Measurements from ENCODE around the gene ZDHHC14.

ZDHHC14 gene

DNA sequence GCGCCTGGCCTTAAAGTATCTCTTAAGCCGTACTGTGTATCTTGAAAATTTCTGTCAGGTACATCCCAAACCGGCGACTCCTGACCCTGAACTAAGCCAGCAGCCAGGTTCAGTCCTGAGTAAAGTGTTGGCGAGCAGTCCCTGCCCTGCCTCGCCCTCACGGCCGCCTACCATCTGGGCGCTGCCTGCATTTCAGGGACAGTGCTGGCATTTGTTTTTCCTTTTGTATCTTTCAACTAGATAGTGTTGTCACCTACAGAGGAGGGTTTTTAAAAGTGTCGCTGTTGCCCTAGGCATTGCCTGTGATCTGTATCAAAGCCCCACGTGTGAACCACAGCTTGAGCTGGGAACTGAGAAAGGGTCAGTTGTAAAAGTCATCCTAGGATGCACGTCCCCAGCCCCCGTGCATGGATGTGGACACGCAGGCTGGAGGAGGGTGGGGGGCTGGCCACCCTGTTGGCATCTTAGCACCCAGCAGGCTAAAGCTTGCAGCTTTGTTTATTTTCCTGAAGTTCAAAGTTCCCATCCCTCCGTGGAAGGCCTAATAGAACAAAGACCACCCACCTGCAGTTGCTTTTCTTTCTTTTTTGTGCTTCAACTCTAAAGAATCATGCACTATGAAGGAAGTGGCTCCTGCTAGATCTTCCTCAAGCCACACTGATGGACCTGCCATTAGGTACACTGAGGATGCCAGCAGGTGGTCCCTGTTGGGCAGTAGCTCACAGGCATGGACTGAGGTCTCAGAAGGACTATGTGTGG, 136.8 kb downstream of the ZDHHC14 start:
- no peak for DNase-seq
- H3K27ac ChIP-seq, result no peak overlapping the region
- no peaks in the 10 kb centered on the region for H3K27me3 ChIP-seq (replicated peaks)
- no peak overlapping the region for H3K4me3 ChIP-seq (ENCODE audit: low read depth, low read length)
- TF ChIP-seq, protein P1, sequence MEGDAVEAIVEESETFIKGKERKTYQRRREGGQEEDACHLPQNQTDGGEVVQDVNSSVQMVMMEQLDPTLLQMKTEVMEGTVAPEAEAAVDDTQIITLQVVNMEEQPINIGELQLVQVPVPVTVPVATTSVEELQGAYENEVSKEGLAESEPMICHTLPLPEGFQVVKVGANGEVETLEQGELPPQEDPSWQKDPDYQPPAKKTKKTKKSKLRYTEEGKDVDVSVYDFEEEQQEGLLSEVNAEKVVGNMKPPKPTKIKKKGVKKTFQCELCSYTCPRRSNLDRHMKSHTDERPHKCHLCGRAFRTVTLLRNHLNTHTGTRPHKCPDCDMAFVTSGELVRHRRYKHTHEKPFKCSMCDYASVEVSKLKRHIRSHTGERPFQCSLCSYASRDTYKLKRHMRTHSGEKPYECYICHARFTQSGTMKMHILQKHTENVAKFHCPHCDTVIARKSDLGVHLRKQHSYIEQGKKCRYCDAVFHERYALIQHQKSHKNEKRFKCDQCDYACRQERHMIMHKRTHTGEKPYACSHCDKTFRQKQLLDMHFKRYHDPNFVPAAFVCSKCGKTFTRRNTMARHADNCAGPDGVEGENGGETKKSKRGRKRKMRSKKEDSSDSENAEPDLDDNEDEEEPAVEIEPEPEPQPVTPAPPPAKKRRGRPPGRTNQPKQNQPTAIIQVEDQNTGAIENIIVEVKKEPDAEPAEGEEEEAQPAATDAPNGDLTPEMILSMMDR (IDR thresholded peaks at IDR 0.05; ENCODE audit: low read depth, low read length, missing control alignments), result no peak
- no peaks in the 10 kb centered on the region for H3K36me3 ChIP-seq (replicated peaks)
- in situ Hi-C loops (cut with HindIII; ENCODE audit: low pct_ligation_motif_present, low sequenced_read_pairs), result no loop called here

DNA sequence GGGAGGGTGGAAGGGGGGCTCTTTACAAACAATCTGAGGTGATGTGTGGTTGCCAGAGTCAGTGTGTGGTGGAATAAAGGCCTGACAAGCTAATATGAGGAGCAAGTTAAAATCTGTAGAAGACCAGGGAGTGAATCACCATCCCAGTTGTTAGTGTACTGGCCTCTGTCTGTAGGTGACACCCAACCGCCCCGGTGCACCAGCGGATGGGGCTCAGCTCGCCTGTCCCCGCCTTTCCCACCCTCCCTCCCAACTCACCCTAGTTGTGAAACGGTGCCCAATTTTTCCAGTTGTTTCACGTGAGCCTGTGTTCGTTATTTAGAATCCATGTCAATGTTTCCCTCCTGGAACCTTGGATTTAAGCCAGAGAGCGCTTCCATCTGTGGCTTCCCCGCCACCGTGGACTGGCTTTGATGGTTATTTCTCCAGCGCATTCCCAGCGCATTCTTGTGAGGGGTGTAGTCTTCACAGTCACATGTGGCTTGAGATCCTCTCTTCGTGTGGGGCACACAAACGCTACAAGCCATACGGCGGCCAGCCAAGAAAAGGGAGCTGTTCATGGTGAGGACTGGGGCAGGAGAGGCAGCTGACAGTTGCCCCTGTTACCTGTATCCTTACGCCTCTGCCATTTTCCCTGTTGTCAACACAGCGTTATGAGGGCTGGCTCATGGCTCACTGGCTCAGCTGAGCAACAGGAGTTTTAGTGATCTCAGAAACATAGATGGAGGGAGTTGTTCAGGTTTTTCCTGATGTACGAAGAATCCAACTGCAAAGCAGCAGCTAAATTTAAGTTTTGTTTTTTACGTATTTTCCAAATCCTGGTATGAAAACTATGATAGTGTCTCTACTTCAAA, 137.6 kb downstream of the ZDHHC14 start:
- H3K27ac ChIP-seq, result no peak overlapping the region
- H3K4me3 ChIP-seq (ENCODE audit: low read depth, low read length), result no peak overlapping the region
- TF ChIP-seq, protein P1 (IDR thresholded peaks at IDR 0.05; ENCODE audit: low read depth, low read length, missing control alignments), result no peak

DNA sequence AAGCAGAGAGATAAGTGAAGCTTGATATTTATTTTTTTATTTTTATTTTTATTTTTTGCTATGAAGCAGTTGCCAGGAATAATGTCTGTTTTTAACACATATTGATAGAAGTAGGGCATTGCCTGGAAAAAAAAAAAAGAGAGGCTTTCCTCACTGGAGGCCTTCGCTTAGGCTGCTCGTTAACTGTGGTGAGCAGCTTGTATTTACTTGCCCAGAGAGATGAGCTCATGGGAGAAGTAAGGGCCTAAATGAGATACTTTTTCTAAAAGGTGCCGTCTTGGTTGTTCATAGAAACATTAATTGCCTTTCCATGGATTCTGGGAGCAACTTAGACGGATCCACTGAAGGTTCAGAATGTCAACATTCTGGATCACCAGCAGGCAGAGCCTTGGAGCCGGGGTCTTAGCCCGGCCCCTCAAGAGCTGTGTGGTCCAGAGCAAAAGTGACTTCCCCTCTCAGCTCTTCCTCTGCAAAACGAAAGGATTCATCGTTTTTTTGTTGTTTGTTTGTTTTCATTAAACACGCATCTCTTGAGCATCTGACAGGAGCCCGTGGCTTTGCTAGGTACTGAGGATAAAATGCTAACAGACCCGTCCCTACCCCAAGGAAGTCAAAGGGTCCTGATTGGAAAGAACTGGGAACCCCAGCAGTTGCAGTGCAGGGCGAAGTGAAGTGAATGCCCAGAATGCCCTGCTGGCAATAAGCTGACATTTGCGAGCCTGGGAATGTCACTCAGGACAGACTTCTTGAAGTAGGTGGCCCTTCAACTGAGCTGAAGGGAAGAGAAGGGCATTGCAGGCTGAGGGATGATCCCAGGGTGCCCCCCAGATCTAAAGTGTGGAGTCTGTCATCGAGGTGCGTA, 138.5 kb downstream of the ZDHHC14 start:
- DNase-seq, result no peak
- no peak overlapping the region for H3K4me3 ChIP-seq (ENCODE audit: low read depth, low read length)
- in situ Hi-C loops (cut with HindIII; ENCODE audit: low pct_ligation_motif_present, low sequenced_read_pairs), result no loop called here
- no peak overlapping the region for H3K27ac ChIP-seq
- TF ChIP-seq, protein P1 (IDR thresholded peaks at IDR 0.05; ENCODE audit: low read depth, low read length, missing control alignments), result no peak
- no peaks in the 10 kb centered on the region for H3K27me3 ChIP-seq (replicated peaks)
- H3K36me3 ChIP-seq (replicated peaks), result no peaks in the 10 kb centered on the region

More for the DNA sequence above, 137.6 kb downstream of the ZDHHC14 start:
- DNase-seq, result no peak
- in situ Hi-C loops (cut with HindIII; ENCODE audit: low pct_ligation_motif_present, low sequenced_read_pairs), result no loop called here
- Histone ChIP-seq H3K36me3 (replicated peaks) (no peaks in the 10 kb centered on the region), H3K27me3 (replicated peaks) (no peaks in the 10 kb centered on the region)

DNA sequence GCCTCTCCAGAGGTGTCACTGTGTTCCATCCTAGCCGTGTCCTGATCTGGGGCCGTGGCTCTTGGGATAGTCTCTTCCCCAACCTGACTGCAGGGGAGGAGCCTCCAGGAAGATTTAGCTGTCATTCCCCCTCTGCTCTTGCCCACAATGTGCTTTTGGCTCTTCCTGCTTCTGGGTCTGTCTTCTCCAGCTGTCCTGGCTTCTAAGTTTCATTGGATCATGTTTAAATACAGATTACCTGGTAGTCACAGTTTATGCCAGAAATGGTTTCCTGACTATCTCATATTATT, 139.1 kb downstream of the ZDHHC14 start:
- Histone ChIP-seq H3K27ac (no peak overlapping the region), H3K4me3 (ENCODE audit: low read depth, low read length) (no peak overlapping the region), H3K36me3 (replicated peaks) (no peaks in the 10 kb centered on the region), H3K27me3 (replicated peaks) (no peaks in the 10 kb centered on the region)
- DNase-seq, result no peak
- TF ChIP-seq, protein P1 (IDR thresholded peaks at IDR 0.05; ENCODE audit: low read depth, low read length, missing control alignments), result no peak
- in situ Hi-C loops (cut with HindIII; ENCODE audit: low pct_ligation_motif_present, low sequenced_read_pairs), result no loop called here

DNA sequence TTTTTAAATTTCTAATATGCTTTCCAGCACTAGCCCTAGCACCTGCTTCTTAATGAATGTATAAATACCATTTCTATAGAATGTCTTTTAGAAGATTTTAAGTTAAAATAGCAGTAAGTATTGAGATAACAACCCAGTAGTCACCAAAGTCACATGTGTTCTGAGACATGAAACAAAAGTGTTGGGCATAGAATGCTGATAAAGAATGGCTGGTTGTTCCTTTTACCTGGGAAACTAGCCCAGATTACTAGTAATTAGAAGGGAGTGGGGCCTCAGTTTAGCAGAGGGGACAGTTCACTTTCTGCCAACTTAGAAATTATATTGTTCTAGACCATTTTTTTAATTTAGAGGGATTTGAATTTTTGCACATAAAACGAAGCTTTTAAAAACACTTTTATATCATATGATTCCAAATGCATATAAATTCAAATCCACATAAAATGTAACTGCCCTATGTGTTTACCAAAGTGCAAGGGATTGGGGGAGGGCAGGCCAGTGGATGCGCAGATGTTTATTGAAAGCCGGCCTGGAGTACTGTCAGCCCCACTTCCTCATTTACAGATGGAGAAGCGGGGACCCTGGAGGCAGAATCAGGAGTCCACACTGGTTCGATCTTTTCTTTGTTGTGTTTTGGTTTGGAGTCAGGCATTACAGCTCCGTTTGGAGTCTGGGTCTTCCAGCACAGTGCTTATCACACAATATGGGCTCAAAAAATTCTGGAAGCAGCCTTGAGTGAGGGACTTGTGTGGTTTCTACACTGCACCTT, 139.8 kb downstream of the ZDHHC14 start:
- no peaks in the 10 kb centered on the region for H3K27me3 ChIP-seq (replicated peaks)
- no peak overlapping the region for H3K4me3 ChIP-seq (ENCODE audit: low read depth, low read length)
- no peaks in the 10 kb centered on the region for H3K36me3 ChIP-seq (replicated peaks)
- TF ChIP-seq, protein P1 (IDR thresholded peaks at IDR 0.05; ENCODE audit: low read depth, low read length, missing control alignments), result no peak
- DNase-seq, result no peak
- no peak overlapping the region for H3K27ac ChIP-seq
- in situ Hi-C loops (cut with HindIII; ENCODE audit: low pct_ligation_motif_present, low sequenced_read_pairs), result no loop called here
